Mammary microvascular endothelial cell (primary cell): ENCODE measurements around the gene NPHP1. TPM values are rescaled to one million over a fixed set of nuclear protein-coding genes. Genes with fewer than 3 reads are reported as not detected.

ENCODE experiments used
- total RNA-seq: library from RNA; depleted of rRNA; stranded (reverse); fragments of >200 nt; gene quantifications from 2 replicates; pipeline ENCODE4 v1.2.3, GENCODE V29; 2015

Gene NPHP1
- total RNA-seq: 2.5 and 5.7 TPM in 2 replicates

GRCh38 chr2:110204408-110205385 lies at the start of gene NPHP1:
Gene NPHP1, minus strand, starts transcription at chr2:110205013. Its CDS starts 45 bp downstream, at chr2:110204968.

DNA sequence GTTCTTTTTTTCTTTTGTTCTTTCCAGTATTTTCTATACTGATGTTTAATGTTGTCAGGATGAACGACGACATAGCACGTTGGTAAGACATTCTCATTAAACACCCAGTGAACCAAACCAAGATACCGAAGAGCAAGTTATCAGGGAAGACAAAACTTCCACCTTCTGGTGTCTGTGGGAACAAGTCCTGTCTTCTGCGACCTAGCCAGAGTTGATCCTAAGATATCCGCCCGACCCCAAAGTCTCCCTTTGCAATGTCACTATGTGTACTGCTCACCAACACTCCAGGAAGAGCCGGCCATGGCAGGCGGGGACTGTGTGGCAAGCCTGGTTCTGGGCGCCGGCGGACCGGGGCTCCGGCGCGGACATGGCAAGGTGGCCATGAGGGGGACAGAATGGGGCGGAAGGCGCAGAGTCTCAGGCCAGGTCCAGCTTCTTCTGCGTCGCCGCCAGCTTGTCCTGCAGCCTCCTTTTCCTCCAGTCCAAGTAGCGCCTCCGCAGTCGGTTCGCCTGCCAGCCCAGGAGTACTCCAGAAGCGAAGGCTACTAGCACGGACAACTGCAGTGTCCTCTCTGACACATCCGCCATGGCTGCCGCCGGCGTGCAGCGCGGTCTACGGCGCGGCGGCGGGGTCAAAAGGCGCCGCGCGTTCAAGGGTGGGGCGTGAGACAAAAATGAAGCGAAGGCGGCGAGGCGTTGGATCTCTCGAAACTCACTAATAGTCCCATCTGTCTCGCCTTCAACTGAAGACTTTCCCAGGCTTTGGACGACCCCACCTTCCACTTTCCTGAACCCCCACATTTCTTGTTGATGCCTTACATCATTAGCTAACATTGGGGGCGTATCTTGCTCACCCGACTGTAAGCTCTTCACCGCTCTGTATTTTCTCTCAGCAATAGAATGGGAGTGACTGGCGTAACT lies 7.4 kb upstream of the NPHP1 start, which contains the start of gene MTLN:
Gene MTLN (minus strand): TSS at position 610 of the 921 bp plus-strand sequence. CDS start 22 bp downstream, at position 588.

DNA sequence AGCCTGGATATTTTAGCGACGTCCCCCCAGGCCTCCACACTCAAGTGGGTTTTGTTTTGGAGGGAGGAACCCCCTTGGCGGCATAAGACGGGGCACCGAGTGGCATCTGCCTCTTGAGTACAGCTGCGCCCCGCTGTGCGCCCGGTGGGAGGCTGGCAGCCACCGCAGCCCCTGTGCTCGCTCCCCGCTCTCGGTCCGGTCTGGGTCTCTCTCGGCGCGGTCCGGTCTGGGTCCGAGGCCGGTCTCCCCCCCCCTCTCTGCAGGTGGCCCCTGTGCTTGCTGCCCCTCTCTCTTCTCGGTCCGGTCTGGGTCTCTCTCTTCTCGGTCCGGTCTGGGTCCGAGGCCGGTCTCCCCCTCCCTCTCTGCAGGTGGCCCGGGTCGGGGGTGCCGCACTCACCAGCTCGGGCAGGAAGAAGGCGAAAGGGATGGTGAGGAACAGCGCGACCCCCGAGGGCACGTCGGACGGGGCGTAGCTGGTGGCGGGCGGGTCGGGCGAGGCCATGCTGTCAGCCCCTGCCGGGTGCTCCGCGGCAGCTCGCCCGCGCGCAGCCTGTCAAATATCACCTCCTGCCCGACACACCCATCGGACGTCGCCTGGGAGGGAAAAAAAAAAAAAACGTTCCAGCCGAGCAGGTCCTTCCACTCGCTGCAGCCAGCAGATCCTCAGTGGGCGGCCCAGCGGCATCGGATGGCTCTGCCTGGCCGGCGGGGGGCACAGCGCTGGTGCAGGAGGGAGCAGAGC lies 89.4 kb downstream of the NPHP1 start, which contains the start of gene MALL:
Gene MALL (minus strand): TSS at position 532 of the 742 bp plus-strand sequence. CDS start 30 bp downstream, at position 502.

Other genes starting within 250 kb of the NPHP1 start
- gene MALL, start 89.2 kb downstream of the NPHP1 start, total RNA-seq: 171 and 194 TPM in 2 replicates
- 134 and 215 TPM in 2 replicates for gene MTLN, start 7.5 kb upstream of the NPHP1 start, total RNA-seq